AG09319 (cell line): ENCODE measurements around the gene RUNX3.

Experiments used
- DNase-seq: peaks from one replicate; pipeline ENCODE4 v3.0.0-alpha.2; 2010; ENCODE audit warnings: low read depth; ENCODE audit errors: extremely low read depth
- CTCF ChIP-seq: IDR thresholded peaks from 2 replicates; pipeline ENCODE4 v1.5.1; 2011; ENCODE audit warnings: low read depth, mild to moderate bottlenecking, inconsistent platforms, low read length, moderate library complexity

Gene RUNX3

GRCh38 chr1:24865587-24865986, 64.5 kb downstream of the RUNX3 start:
- DNase-seq: no peak
- no peak for TF ChIP-seq CTCF

- DNase-seq: no peak
- TF ChIP-seq CTCF: no peak
These were observed 64.9 kb downstream of the RUNX3 start for GRCh38 chr1:24865168-24865567.

GRCh38 chr1:24864370-24864777, 65.7 kb downstream of the RUNX3 start:
- DNase-seq: no peak
- no peak for TF ChIP-seq CTCF

GRCh38 chr1:24862775-24863483, 67.1 kb downstream of the RUNX3 start:
- TF ChIP-seq CTCF: no peak
- no peak for DNase-seq

GRCh38 chr1:24861821-24862727, 68.0 kb downstream of the RUNX3 start:
- DNase-seq: no peak
- TF ChIP-seq CTCF: peak; percentile 26

GRCh38 chr1:24860841-24861240, 69.2 kb downstream of the RUNX3 start:
- no peak for DNase-seq
- TF ChIP-seq CTCF: no peak
